Measurements from ENCODE around the gene CAMTA1. TPM values are rescaled to one million over a fixed set of nuclear protein-coding genes. Genes with fewer than 3 reads are reported as not detected.
A peak's percentile ranks its signal among the peaks of the same experiment; 100 is the strongest.

The CAMTA1 gene
- polyA plus RNA-seq, 1 donor from 2014 or later = 162 TPM

DNA sequence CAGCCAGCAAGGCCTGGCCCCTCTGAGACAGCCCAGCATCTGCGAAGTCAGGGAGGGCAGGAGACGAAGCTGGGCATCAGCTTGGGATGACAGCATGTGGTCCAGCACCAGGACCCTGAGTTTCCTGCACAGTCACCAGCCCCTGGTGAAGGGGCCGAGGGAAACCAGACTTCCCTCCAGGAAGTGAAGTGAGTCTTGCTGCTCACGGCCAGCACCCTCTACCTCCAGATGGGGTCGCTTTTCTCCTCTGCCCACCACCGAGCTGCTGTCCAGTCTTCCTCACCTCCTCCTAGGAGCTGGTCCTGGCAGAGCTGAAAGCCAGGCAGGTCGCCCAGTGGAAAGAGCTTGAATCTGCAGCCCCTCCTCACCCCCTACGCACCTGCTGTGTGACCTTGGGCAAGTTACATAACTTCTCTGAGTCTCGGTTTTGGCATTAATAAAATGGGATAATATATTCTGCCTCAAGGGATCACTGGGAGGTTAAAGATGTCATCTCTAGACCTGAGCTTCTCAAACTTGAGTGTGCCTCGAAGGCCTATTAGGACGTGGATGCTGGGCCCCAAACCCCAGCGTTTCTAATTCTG lies 867.4 kb downstream of the CAMTA1 start:
- Histone ChIP-seq H3K9me3 (ENCODE audit: low read length) (no peaks in the 10 kb centered on the region), H3K79me2 (replicated peaks; ENCODE audit: insufficient read depth, low read length) (no peaks in the 10 kb centered on the region), H3K36me3 (ENCODE audit: insufficient read depth, low read length) (no peaks in the 10 kb centered on the region), H2AFZ (ENCODE audit: low read depth, low read length) (no peak overlapping the region), H3K27ac (ENCODE audit: low read length) (no peak overlapping the region), H3F3A (ENCODE audit: insufficient read depth, low read length, poor library complexity, severe bottlenecking) (peaks cover 5% of the 10 kb centered on the region), H3K9ac (ENCODE audit: low read length) (no peak overlapping the region), H3K4me2 (ENCODE audit: low read length) (no peak overlapping the region), H3K9me2 (ENCODE audit: insufficient read depth, low read length) (no peaks in the 10 kb centered on the region), H3K4me3 (ENCODE audit: low read length) (no peak overlapping the region), H3K27me3 (ENCODE audit: insufficient read depth, low read depth, low read length) (no peaks in the 10 kb centered on the region), H4K20me1 (ENCODE audit: insufficient read depth) (no peaks in the 10 kb centered on the region)
- TF ChIP-seq, protein P1, sequence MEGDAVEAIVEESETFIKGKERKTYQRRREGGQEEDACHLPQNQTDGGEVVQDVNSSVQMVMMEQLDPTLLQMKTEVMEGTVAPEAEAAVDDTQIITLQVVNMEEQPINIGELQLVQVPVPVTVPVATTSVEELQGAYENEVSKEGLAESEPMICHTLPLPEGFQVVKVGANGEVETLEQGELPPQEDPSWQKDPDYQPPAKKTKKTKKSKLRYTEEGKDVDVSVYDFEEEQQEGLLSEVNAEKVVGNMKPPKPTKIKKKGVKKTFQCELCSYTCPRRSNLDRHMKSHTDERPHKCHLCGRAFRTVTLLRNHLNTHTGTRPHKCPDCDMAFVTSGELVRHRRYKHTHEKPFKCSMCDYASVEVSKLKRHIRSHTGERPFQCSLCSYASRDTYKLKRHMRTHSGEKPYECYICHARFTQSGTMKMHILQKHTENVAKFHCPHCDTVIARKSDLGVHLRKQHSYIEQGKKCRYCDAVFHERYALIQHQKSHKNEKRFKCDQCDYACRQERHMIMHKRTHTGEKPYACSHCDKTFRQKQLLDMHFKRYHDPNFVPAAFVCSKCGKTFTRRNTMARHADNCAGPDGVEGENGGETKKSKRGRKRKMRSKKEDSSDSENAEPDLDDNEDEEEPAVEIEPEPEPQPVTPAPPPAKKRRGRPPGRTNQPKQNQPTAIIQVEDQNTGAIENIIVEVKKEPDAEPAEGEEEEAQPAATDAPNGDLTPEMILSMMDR (IDR thresholded peaks at IDR 0.05; ENCODE audit: poor library complexity, severe bottlenecking) = no peak
- TF ChIP-seq, protein P2, sequence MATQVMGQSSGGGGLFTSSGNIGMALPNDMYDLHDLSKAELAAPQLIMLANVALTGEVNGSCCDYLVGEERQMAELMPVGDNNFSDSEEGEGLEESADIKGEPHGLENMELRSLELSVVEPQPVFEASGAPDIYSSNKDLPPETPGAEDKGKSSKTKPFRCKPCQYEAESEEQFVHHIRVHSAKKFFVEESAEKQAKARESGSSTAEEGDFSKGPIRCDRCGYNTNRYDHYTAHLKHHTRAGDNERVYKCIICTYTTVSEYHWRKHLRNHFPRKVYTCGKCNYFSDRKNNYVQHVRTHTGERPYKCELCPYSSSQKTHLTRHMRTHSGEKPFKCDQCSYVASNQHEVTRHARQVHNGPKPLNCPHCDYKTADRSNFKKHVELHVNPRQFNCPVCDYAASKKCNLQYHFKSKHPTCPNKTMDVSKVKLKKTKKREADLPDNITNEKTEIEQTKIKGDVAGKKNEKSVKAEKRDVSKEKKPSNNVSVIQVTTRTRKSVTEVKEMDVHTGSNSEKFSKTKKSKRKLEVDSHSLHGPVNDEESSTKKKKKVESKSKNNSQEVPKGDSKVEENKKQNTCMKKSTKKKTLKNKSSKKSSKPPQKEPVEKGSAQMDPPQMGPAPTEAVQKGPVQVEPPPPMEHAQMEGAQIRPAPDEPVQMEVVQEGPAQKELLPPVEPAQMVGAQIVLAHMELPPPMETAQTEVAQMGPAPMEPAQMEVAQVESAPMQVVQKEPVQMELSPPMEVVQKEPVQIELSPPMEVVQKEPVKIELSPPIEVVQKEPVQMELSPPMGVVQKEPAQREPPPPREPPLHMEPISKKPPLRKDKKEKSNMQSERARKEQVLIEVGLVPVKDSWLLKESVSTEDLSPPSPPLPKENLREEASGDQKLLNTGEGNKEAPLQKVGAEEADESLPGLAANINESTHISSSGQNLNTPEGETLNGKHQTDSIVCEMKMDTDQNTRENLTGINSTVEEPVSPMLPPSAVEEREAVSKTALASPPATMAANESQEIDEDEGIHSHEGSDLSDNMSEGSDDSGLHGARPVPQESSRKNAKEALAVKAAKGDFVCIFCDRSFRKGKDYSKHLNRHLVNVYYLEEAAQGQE (IDR thresholded peaks at IDR 0.05; ENCODE audit: borderline replicate concordance) = no peak
- no peak for TF ChIP-seq EZH2 (IDR thresholded peaks at IDR 0.05; ENCODE audit: borderline replicate concordance, insufficient read depth, low read length, poor library complexity, severe bottlenecking)
- TF ChIP-seq MXI1 (conservative IDR thresholded peaks at IDR 0.05; ENCODE audit: poor library complexity, severe bottlenecking) = no peak
- TF ChIP-seq SMC3 (conservative IDR thresholded peaks at IDR 0.05; ENCODE audit: poor library complexity) = no peak
- no peak for TF ChIP-seq RAD21 (conservative IDR thresholded peaks at IDR 0.05)
- TF ChIP-seq EP300 (conservative IDR thresholded peaks at IDR 0.05; ENCODE audit: poor library complexity, severe bottlenecking) = no peak
- TF ChIP-seq POLR2AphosphoS5 (IDR thresholded peaks at IDR 0.05) = no peak
- TF ChIP-seq TAF1 (IDR thresholded peaks at IDR 0.05; ENCODE audit: low read depth) = no peak

DNA sequence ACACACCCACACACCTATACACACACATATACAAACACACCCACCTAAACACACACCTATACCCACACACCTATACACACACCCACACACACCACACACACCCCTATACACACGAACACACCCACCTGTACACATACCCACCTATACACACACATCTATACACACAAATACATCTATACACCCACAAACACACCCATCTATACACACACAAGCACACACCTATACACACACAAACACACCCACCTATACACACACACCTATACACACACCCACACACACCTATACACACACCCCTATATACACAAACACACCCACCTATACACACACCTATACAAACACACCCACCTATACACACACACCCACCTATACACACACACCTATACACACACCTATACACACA lies 869.5 kb downstream of the CAMTA1 start:
- TF ChIP-seq SMC3 (conservative IDR thresholded peaks at IDR 0.05; ENCODE audit: poor library complexity) (no peak), POLR2AphosphoS5 (IDR thresholded peaks at IDR 0.05) (no peak), MXI1 (conservative IDR thresholded peaks at IDR 0.05; ENCODE audit: poor library complexity, severe bottlenecking) (no peak)
- H4K20me1 ChIP-seq (ENCODE audit: insufficient read depth) = no peaks in the 10 kb centered on the region
- H3K79me2 ChIP-seq (replicated peaks; ENCODE audit: insufficient read depth, low read length) = no peaks in the 10 kb centered on the region
- no peak overlapping the region for H3K4me2 ChIP-seq (ENCODE audit: low read length)
- no peak overlapping the region for H3K9ac ChIP-seq (ENCODE audit: low read length)
- H3K27ac ChIP-seq (ENCODE audit: low read length) = peak overlapping the region; percentile 97
- peaks cover 5% of the 10 kb centered on the region for H3F3A ChIP-seq (ENCODE audit: insufficient read depth, low read length, poor library complexity, severe bottlenecking)
- no peak overlapping the region for H3K4me3 ChIP-seq (ENCODE audit: low read length)
- H3K27me3 ChIP-seq (ENCODE audit: insufficient read depth, low read depth, low read length) = no peaks in the 10 kb centered on the region
- no peaks in the 10 kb centered on the region for H3K9me3 ChIP-seq (ENCODE audit: low read length)
- H3K9me2 ChIP-seq (ENCODE audit: insufficient read depth, low read length) = no peaks in the 10 kb centered on the region
- H2AFZ ChIP-seq (ENCODE audit: low read depth, low read length) = no peak overlapping the region
- H3K36me3 ChIP-seq (ENCODE audit: insufficient read depth, low read length) = no peaks in the 10 kb centered on the region

All from neural cell (in vitro differentiated cells).